GM18858 (cell line): ENCODE data around the gene PLEKHM3.

Experiments
- ATAC-seq: cut with Tn5 transposase; IDR thresholded peaks from one replicate; pipeline ENCODE4 v1.9.1; 2021; ENCODE audit not compliant: unreplicated experiment

PLEKHM3 gene

DNA sequence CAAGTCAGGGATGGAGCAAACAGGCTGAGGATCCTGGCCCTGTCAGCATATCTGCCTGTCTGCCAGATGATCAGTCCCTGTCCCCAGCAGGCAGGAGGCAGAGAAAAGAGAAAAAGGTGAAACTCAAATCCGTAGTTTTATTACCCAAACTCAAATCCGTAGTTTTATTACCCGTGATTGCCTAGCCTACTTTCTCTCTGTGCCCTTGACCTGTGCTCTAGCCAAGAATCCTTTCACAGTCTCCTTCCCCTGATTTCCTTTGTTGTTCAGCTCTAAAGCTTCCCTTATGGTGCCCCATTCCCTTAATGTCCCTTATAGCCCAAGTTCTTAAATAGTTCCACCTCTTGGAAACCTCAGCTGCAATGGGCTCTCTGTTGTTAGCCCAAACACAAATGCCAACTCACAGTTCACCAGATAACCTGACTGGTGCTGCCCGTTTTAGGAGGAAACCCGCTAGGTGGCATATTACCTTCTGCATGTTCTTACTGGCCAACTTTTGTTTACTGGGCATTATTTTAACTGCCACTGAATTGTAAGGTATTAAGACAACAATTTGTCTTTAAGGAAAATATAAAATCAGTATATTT is 130.0 kb downstream of the PLEKHM3 start:
- ATAC-seq: no peak

DNA sequence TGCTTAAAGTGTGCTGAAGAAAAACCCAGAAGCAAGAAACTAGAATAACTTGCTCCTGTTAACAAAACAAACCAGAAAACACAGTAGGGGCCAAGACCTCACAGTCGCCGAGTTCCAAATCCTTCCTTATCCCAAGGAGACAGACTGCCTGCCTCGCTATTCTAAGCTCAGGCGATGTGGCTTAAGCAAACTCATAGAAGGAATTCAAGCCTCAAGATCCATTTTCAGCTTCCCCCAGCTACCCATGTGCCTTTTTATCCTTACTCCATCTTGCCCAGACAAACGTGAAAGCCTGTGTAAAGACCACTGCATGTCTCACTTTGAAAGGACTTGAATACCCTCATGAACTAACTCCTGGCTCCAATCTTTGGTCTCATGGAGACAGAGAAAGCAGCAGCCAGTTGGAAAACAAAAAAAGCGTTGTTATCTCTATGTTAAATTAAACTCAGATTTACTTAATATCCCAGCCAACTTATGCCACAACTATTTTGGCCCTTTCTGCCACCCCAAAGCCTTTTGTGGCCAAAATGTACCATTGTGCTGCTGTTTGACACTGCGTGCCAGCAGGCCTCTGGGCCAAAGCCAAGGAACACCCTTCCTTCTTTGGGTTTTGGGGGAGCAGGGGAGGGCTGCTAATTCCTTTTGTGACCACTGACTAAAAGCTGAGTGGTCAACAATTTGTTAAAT is 132.5 kb downstream of the PLEKHM3 start:
- ATAC-seq: no peak

DNA sequence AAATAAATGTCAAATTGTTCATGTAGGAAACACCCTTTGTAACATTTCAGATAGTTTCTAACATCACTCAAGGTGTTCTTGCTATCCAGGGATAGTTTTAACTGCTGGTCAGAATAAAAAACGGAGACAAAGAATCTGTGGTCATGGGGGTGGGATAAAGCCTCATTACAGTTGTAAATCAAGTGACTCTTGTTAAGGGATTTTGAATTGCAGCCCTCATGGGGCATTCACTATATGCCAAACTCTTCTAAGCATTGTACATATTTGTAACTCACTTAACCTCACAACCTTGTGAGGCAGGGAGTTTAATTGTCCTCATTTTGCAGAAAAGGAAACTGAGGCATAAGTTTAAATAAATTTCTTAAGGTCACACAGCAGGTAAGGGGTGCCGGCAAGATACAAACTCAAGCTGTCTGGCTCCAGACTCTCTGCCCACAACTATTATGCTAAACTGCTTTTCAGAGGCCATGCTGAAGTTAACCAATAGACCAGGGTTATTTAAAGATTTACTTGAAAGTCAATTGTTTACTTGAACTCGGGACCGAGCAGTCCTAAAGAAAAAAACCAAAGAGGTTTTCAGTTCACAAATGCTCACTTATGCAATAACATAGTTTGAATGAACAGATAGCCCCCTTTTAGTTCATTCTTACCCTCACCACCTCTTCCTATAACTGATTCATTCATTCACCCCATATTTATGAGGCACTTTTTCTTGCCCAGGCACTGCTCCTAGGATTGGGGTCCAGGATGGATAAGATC is 134.1 kb downstream of the PLEKHM3 start:
- ATAC-seq: no peak

DNA sequence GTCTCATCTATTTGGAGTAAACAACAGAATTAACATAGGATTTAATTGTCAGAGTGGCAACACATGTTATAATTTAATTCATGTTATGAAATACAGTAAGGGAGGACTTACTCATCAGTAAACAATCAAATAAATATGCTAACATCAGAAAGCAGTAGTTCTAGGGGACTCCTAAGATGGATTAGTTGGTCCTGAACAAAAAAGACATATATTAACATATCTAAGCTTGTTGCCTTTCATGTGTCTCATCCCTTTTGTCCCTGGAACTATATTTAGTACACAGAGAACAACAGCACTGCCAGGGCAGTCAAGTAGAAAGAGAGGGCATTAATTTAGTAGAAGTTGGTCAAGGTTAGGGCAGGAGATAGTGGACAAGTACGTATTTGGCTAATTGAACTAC is 137.8 kb downstream of the PLEKHM3 start:
- ATAC-seq: no peak

DNA sequence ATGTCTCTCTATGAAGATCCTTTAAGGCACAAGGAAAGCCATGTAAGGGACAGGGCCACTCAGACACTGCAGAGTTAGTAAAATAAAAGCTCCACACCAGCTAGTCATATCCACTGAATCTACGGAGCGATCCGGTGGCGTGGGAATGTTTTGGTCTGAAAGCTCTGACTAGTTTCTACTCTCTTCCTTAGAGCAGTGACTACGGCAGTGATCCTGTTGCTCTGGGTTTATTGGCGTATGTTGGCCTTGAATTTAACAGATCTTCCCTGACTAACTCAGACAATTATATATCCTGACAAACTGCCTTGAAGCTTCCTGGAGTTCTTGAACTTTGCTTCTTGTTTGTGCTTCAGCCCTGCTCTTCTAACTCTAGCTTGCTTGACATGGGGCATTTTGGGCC is 140.3 kb downstream of the PLEKHM3 start:
- no peak for ATAC-seq

DNA sequence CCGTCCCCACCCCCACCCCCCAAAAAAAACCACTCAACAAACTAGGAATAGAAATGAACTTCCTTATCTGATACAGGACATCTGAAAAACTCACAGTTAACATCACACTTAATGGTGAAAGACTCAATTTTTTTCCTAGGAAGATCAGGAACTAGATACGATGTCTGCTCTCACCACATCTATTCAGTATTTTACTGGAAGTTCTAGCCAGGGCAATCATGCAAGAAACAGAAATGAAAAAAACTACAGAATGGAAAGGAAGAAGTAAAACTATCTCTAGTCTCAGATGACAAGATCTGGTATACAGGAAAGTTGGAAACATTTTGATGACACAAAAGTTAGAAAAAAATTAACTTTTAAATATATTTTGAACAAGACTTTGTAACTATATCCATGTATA is 141.2 kb downstream of the PLEKHM3 start:
- no peak for ATAC-seq

DNA sequence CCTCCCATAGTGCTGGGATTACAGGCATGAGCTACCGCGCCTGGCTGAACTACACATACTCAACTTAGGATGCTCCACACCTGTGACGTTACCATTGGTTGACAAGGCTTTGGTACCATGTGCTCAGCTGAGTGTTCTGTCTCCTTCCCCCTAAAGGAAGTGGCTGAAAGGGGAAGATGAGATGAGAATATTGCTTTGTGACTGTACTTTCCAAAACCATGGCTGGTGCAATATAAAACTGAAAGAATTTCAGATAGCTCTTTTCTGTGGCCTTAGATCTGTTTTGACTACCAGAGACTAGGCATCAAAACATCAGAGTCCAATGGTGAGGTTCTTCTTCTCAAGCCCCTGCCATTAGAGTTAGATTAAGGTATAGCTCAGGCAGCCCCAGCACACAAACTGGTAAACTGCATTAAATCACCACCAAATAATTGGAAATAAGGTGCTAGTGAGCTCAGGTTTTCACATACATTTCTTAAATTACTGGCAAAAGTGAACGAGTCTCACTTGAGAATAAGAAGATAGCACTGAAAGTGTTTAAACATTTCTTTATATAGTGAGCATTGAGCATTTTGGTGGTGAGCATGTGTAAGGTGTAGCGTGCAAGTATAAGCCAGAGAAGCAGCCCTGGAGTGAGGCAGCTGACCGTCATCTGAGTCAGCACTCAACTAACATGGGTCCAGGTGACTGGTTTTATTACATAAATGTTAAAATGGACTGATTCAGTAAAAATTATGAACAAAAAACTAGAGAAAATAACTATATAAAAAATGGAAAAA is 142.1 kb downstream of the PLEKHM3 start:
- ATAC-seq: peak; percentile 55

DNA sequence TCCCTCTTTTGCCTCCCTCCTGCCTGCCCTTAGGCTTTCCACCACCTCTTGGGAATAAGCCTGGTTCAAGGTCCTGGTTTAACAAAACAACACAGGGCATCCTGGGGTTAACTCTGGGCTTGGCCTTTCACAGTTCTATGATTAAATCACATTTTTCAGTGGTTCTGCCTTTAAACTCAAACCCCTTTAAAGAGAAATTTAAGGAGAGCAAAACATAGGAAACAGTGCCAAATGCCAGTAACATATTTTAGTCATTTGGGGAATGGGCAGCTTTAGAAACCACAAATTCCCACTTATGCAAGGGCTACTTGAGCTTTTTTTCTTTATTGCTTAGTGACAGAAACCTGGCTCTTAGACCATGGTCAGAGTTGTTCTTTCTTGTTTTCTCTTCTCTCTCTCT is 143.4 kb downstream of the PLEKHM3 start:
- ATAC-seq: no peak

- no peak for ATAC-seq
These were observed 145.8 kb downstream of the PLEKHM3 start for GRCh38 chr2:207879536-207879935.

DNA sequence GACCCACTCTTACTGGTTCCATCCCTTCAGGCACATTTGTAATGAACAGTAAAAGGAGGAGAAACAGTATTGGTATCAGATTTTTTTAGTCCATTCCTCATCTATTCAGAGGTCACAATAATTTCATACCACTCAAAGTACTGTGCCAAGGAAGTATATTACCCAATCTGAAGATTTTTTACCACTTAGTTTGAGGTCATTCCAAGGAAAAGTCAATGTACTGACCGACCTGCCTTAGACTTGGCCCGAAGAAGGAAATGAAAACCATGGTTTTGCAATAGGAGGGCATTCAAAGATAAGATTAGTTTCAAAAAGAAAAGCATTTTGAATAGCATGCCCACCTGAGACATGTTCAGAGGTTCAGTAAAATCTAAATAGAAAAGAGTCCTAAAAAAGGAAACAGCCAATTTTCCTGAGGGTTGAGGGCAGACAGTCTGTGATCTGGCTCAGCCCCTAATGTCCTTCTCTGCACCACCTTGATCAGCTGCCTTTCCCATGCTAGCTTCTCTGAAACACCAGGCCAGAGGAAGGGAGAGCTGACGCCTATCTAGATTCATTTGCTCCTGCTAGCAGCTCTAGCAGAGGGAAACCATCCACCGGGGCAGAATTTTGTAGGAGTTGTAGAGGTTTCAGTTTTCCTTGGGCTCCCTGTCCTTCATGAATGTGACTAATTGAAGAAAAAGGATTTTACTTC is 148.3 kb downstream of the PLEKHM3 start:
- no peak for ATAC-seq

GRCh38 chr2:207875473-207876212 is 149.7 kb downstream of the PLEKHM3 start:
- ATAC-seq: no peak

- no peak for ATAC-seq
These were observed 151.5 kb downstream of the PLEKHM3 start for GRCh38 chr2:207873794-207874193.

GRCh38 chr2:207871911-207872310 is 153.4 kb downstream of the PLEKHM3 start:
- ATAC-seq: no peak

DNA sequence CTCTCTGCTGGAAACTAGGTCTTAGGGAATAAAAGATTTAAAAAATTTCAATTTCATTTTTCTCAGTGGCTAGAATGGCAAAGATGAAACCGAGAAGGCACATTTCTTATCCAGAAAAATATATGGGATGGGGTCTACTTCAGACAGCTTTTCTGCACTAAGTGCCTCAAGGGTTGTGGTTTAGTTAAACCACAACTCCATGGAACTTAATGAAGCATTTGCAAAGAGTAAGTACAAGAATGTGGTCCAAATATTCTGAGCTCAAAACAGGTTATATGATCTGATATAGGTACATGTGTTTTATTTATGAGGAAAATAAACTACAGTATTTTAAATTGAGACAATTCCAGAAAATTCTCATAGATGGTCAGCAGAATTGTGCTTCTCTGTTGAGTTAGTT is 153.8 kb downstream of the PLEKHM3 start:
- no peak for ATAC-seq

DNA sequence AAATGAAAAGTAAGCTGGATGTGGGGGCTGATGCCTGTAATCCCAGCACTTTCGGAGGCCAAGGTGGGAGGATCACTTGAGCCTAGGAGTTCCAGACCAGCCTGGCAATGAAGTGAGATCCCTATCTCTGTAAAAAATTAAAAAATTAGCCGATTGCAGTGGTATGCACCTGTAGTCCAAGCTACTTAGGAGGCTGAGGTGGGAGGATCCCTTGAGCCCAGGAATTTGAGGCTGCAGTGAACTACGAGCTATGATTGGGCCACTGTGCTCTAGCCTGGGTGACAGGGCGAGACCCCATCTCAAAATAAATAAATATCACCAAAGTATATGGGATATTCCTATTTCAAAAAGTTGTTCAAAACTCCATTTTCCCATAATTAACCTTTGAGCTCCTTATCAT is 154.5 kb downstream of the PLEKHM3 start:
- no peak for ATAC-seq

- ATAC-seq: no peak
These were observed 155.2 kb downstream of the PLEKHM3 start for GRCh38 chr2:207869784-207870778.

DNA sequence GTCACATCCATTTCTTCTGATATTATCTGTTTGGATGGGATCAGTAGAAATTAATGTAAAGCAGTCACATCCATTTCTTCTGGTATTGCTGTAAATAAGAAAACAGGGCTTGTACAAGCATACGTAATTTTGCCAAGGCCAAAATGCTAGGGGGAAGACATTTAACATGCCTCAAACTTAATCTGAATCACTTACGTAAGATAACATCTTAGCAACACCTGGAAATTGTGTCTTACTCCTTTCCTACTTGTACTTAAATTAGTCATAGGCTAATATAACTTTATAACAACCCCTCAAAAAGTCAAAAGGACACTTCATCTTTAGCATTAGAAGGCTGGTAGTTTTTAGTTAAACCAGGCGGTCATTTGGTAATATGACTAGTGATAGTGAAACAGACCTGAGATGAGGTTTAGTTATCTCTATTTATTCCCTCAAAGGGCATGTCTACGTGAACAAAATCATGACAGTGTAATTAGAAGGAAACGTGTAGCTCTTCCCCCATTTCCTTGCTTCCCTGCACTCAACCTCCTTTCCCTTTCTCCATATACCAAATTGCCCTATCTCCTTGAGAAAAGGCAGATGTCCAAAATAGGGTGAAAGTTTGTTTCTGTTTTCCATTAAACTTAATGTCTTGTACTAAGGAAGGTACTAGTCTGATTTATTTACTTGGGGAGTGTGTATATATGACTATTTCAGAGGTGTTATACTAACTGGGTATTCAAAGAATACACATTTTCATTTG is 156.3 kb downstream of the PLEKHM3 start:
- no peak for ATAC-seq

GRCh38 chr2:207867905-207868304 is 157.4 kb downstream of the PLEKHM3 start:
- no peak for ATAC-seq
